ENCODE measurements around the gene RPL22L1. TPM values are rescaled to one million over a fixed set of nuclear protein-coding genes. Genes with fewer than 3 reads are reported as not detected.

Gene RPL22L1
- total and polyA plus RNA-seq, 4 donors = 19.1 to 82.1 (median 40.6) TPM

DNA sequence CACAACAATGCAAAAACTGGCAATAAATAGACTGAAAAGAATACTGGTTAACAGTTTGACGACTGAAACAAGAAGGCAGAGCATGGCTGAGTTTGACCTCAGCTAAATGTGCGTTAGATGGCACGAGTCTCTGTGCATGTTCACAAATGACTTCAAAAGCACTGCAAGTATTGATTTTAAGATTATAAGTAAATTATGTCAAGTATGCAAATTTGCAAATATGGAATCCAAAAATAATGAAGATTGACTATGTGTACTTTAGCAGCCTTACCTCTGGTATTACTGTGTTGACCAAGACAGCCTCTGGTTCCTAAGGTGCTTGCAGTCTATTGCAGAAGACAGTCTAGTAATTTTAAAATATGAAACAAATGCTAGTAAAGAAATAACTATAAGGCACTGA lies 41.1 kb upstream of the RPL22L1 start:
- Histone ChIP-seq H3K9ac (ENCODE audit: low read depth in 1 of 2, low read length in 2 of 2) (no peak overlapping the region), H3K36me3 (ENCODE audit: control insufficient read depth in 4 of 4, insufficient read depth in 3 of 4, low read depth in 1 of 4, low read length in 3 of 4) (no peaks in the 10 kb centered on the region), H3K4me1 (ENCODE audit: control insufficient read depth in 4 of 4, insufficient read depth in 4 of 4, low read length in 3 of 4) (peaks cover 0 to 7% (median 3%) of the 10 kb centered on the region in 4 donors), H3K9me3 (ENCODE audit: control insufficient read depth in 4 of 4, low read length in 3 of 4) (peaks cover 8 to 11% (median 9%) of the 10 kb centered on the region in 4 donors), H3K27ac (ENCODE audit: low read depth in 1 of 2, low read length in 2 of 2) (no peak overlapping the region), H3K4me3 (ENCODE audit: low read depth in 1 of 3, low read length in 3 of 3) (no peak overlapping the region), H3K27me3 (ENCODE audit: control insufficient read depth in 4 of 4, insufficient read depth in 4 of 4, low read length in 3 of 4) (no peaks in the 10 kb centered on the region)
- WGBS = 96% methylated on average over 3 of the region's 3 CpGs
- TF ChIP-seq, protein P1, sequence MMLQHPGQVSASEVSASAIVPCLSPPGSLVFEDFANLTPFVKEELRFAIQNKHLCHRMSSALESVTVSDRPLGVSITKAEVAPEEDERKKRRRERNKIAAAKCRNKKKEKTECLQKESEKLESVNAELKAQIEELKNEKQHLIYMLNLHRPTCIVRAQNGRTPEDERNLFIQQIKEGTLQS (IDR thresholded peaks at IDR 0.05) = no peak
- no peak for TF ChIP-seq FOXA2 (IDR thresholded peaks at IDR 0.05)
- no peak for TF ChIP-seq SP1 (IDR thresholded peaks at IDR 0.05)
- TF ChIP-seq JUND (IDR thresholded peaks at IDR 0.05) = no peak
- TF ChIP-seq HNF4A (conservative IDR thresholded peaks at IDR 0.05) = no peak
- no peak for TF ChIP-seq TAF1 (conservative IDR thresholded peaks at IDR 0.05)
- no peak for DNase-seq (ENCODE audit: low spot score)

DNA sequence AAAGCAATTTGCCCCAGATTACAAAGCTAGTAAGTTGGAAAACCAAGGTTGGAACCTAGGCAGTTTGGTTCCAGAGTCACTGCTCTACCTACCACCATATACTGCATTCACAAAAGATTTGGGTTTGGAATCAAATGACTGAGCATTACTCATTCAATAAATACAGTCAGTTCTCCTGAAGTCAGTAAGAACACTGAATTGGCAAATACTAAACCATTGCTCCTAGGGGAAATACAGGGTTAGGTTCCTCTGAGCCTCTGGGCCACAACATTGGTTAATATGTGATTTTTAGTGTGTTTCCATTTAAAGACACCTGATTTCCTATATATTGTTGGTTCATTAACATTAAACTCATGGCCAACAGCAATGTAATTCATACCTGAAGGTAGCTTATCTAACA lies 40.5 kb upstream of the RPL22L1 start:
- Histone ChIP-seq H3K4me1 (ENCODE audit: control insufficient read depth in 4 of 4, insufficient read depth in 4 of 4, low read length in 3 of 4) (peaks cover 0 to 7% (median 3%) of the 10 kb centered on the region in 4 donors), H3K4me3 (ENCODE audit: low read depth in 1 of 3, low read length in 3 of 3) (no peak overlapping the region), H3K27me3 (ENCODE audit: control insufficient read depth in 4 of 4, insufficient read depth in 4 of 4, low read length in 3 of 4) (no peaks in the 10 kb centered on the region), H3K27ac (ENCODE audit: low read depth in 1 of 2, low read length in 2 of 2) (no peak overlapping the region), H3K9ac (ENCODE audit: low read depth in 1 of 2, low read length in 2 of 2) (no peak overlapping the region), H3K9me3 (ENCODE audit: control insufficient read depth in 4 of 4, low read length in 3 of 4) (peaks cover 8 to 11% (median 9%) of the 10 kb centered on the region in 4 donors), H3K36me3 (ENCODE audit: control insufficient read depth in 4 of 4, insufficient read depth in 3 of 4, low read depth in 1 of 4, low read length in 3 of 4) (no peaks in the 10 kb centered on the region)
- DNase-seq (ENCODE audit: low spot score) = no peak
- TF ChIP-seq, protein P2, sequence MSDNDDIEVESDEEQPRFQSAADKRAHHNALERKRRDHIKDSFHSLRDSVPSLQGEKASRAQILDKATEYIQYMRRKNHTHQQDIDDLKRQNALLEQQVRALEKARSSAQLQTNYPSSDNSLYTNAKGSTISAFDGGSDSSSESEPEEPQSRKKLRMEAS (IDR thresholded peaks at IDR 0.05) = no peak
- TF ChIP-seq TAF1 (conservative IDR thresholded peaks at IDR 0.05) (no peak), EGR1 (IDR thresholded peaks at IDR 0.05; ENCODE audit: low read depth in 2 of 2) (no peak), SP1 (IDR thresholded peaks at IDR 0.05) (no peak), JUND (IDR thresholded peaks at IDR 0.05) (no peak), FOXA2 (IDR thresholded peaks at IDR 0.05) (no peak)
- TF ChIP-seq, protein P1 (IDR thresholded peaks at IDR 0.05) = no peak
- TF ChIP-seq, protein P3, sequence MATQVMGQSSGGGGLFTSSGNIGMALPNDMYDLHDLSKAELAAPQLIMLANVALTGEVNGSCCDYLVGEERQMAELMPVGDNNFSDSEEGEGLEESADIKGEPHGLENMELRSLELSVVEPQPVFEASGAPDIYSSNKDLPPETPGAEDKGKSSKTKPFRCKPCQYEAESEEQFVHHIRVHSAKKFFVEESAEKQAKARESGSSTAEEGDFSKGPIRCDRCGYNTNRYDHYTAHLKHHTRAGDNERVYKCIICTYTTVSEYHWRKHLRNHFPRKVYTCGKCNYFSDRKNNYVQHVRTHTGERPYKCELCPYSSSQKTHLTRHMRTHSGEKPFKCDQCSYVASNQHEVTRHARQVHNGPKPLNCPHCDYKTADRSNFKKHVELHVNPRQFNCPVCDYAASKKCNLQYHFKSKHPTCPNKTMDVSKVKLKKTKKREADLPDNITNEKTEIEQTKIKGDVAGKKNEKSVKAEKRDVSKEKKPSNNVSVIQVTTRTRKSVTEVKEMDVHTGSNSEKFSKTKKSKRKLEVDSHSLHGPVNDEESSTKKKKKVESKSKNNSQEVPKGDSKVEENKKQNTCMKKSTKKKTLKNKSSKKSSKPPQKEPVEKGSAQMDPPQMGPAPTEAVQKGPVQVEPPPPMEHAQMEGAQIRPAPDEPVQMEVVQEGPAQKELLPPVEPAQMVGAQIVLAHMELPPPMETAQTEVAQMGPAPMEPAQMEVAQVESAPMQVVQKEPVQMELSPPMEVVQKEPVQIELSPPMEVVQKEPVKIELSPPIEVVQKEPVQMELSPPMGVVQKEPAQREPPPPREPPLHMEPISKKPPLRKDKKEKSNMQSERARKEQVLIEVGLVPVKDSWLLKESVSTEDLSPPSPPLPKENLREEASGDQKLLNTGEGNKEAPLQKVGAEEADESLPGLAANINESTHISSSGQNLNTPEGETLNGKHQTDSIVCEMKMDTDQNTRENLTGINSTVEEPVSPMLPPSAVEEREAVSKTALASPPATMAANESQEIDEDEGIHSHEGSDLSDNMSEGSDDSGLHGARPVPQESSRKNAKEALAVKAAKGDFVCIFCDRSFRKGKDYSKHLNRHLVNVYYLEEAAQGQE (IDR thresholded peaks at IDR 0.05) = no peak

DNA sequence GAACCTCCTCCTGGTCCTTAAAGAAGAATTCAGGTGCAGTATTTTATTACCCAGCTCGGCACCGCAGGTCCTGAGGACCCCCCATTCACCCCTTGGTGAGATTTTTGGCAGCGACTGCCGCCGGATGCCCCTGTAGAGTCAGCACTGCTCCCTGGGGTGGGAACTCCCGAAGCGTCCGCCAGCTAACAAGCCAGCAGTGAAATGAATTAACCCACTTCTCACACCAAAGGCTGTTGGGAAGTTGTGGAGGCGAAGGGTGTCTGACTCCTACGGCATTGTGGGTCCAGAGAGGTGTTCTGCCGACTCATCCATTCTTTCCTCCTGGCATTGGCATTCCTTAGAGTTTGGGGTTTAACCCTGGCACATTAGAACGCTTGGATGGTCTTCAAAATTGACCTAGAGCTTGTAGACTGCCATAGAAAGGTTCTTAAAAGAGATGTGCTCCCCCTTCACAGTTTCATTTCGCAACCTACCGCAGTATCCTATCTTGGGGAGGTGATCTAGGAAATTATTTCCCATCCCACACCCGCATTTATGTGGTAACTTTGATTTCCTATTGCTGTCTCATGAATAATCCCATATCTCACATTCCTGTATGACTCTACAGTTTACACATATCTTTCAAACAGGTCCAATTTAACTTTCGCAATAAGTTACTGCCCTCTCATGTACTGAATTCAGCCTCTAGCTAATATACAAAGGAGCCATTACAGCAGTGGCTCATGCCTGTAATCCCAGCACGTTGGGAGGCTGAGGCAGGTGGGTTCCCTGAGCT lies 39.3 kb upstream of the RPL22L1 start:
- H3K9ac ChIP-seq (ENCODE audit: low read depth in 1 of 2, low read length in 2 of 2) = no peak overlapping the region
- H3K9me3 ChIP-seq (ENCODE audit: control insufficient read depth in 4 of 4, low read length in 3 of 4) = peaks cover 8 to 11% (median 9%) of the 10 kb centered on the region in 4 donors
- H3K4me3 ChIP-seq (ENCODE audit: low read depth in 1 of 3, low read length in 3 of 3) = no peak overlapping the region
- peaks cover 0 to 7% (median 3%) of the 10 kb centered on the region in 4 donors for H3K4me1 ChIP-seq (ENCODE audit: control insufficient read depth in 4 of 4, insufficient read depth in 4 of 4, low read length in 3 of 4)
- no peak for DNase-seq (ENCODE audit: low spot score)
- H3K27ac ChIP-seq (ENCODE audit: low read depth in 1 of 2, low read length in 2 of 2) = no peak overlapping the region
- H3K36me3 ChIP-seq (ENCODE audit: control insufficient read depth in 4 of 4, insufficient read depth in 3 of 4, low read depth in 1 of 4, low read length in 3 of 4) = no peaks in the 10 kb centered on the region
- WGBS = 90% methylated on average over 17 of the region's 17 CpGs
- no peaks in the 10 kb centered on the region for H3K27me3 ChIP-seq (ENCODE audit: control insufficient read depth in 4 of 4, insufficient read depth in 4 of 4, low read length in 3 of 4)
- TF ChIP-seq, protein P2 (IDR thresholded peaks at IDR 0.05) = no peak
- TF ChIP-seq, protein P3 (IDR thresholded peaks at IDR 0.05) = no peak
- TF ChIP-seq TAF1 (conservative IDR thresholded peaks at IDR 0.05) = no peak
- TF ChIP-seq GABPA (IDR thresholded peaks at IDR 0.05 in 1 of 2, conservative IDR thresholded peaks at IDR 0.05 in 1 of 2) = no peak
- TF ChIP-seq RXRA (IDR thresholded peaks at IDR 0.05) = no peak
- TF ChIP-seq, protein P4, sequence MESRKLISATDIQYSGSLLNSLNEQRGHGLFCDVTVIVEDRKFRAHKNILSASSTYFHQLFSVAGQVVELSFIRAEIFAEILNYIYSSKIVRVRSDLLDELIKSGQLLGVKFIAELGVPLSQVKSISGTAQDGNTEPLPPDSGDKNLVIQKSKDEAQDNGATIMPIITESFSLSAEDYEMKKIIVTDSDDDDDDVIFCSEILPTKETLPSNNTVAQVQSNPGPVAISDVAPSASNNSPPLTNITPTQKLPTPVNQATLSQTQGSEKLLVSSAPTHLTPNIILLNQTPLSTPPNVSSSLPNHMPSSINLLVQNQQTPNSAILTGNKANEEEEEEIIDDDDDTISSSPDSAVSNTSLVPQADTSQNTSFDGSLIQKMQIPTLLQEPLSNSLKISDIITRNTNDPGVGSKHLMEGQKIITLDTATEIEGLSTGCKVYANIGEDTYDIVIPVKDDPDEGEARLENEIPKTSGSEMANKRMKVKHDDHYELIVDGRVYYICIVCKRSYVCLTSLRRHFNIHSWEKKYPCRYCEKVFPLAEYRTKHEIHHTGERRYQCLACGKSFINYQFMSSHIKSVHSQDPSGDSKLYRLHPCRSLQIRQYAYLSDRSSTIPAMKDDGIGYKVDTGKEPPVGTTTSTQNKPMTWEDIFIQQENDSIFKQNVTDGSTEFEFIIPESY (IDR thresholded peaks at IDR 0.05) = no peak
- TF ChIP-seq, protein P1 (IDR thresholded peaks at IDR 0.05) = no peak
